Liver (tissue), 9 donors: ENCODE measurements around the gene CS. TPM values are rescaled to one million over a fixed set of nuclear protein-coding genes. Genes with fewer than 3 reads are reported as not detected.

Experiments used
- DNase-seq: peaks from one replicate; pipeline ENCODE4 v3.0.0-alpha.2; 2017; ENCODE audit warnings: low spot score
- H3K27ac ChIP-seq, 2 donors: one replicate each; pipeline ENCODE4 v1.7.0; 2013; ENCODE audit warnings: inconsistent platforms in 2 of 2, low read length in 2 of 2, control low read depth in 1 of 2, low read depth in 1 of 2, mild to moderate bottlenecking in 1 of 2
- H3K27me3 ChIP-seq, 4 donors: one replicate each; pipeline versions ENCODE4 v1.6.1 to v1.7.0; 2013; ENCODE audit warnings: low read length in 3 of 4, inconsistent platforms in 1 of 4, mild to moderate bottlenecking in 1 of 4, moderate library complexity in 1 of 4; ENCODE audit not compliant: control insufficient read depth in 4 of 4, insufficient read depth in 4 of 4
- H3K36me3 ChIP-seq, 4 donors: one replicate each; pipeline versions ENCODE4 v1.6.1 to v1.7.0; 2013; ENCODE audit warnings: low read length in 3 of 4, mild to moderate bottlenecking in 3 of 4, low read depth in 1 of 4, moderate library complexity in 1 of 4; ENCODE audit not compliant: control insufficient read depth in 4 of 4, insufficient read depth in 3 of 4
- H3K4me1 ChIP-seq, 4 donors: one replicate each; pipeline versions ENCODE4 v1.6.1 to v1.7.0; 2013; ENCODE audit warnings: low read length in 3 of 4, mild to moderate bottlenecking in 3 of 4, moderate library complexity in 1 of 4; ENCODE audit not compliant: control insufficient read depth in 4 of 4, insufficient read depth in 4 of 4
- H3K4me3 ChIP-seq, 3 donors: one replicate each; pipeline versions ENCODE4 v1.6.1 to v1.7.0; 2013; ENCODE audit warnings: low read length in 3 of 3, control low read depth in 1 of 3, low read depth in 1 of 3, mild to moderate bottlenecking in 1 of 3
- H3K9ac ChIP-seq, 2 donors: one replicate each; pipeline ENCODE4 v1.7.0; 2013; ENCODE audit warnings: low read length in 2 of 2, mild to moderate bottlenecking in 2 of 2, moderate library complexity in 2 of 2, control low read depth in 1 of 2, low read depth in 1 of 2
- H3K9me3 ChIP-seq, 4 donors: one replicate each; pipeline versions ENCODE4 v1.6.1 to v1.7.0; 2013; ENCODE audit warnings: low read length in 3 of 4; ENCODE audit not compliant: control insufficient read depth in 4 of 4
- EGR1 ChIP-seq, 2 donors: IDR thresholded peaks; 2 replicates each; pipeline ENCODE4 v1.6.1; 2016 to 2018; ENCODE audit warnings: antibody characterized with exemption in 2 of 2, low read depth in 2 of 2
- FOXA2 ChIP-seq: IDR thresholded peaks from 2 replicates; pipeline ENCODE4 v1.6.1; 2016; ENCODE audit warnings: antibody characterized with exemption
- GABPA ChIP-seq, 2 donors: IDR thresholded peaks in 1 of 2; conservative IDR thresholded peaks in 1 of 2; 2 replicates each; pipeline ENCODE4 v1.6.1; 2016; ENCODE audit warnings: antibody characterized with exemption in 2 of 2, mild to moderate bottlenecking in 1 of 2, moderate library complexity in 1 of 2
- HNF4A ChIP-seq, 2 donors: conservative IDR thresholded peaks; 2 replicates each; pipeline ENCODE4 v1.6.1; 2016; ENCODE audit warnings: antibody characterized with exemption in 2 of 2, mild to moderate bottlenecking in 2 of 2
- HNF4G ChIP-seq: IDR thresholded peaks from 2 replicates; pipeline ENCODE4 v1.6.1; 2016; ENCODE audit warnings: antibody characterized with exemption
- JUND ChIP-seq, 2 donors: IDR thresholded peaks; 2 replicates each; pipeline ENCODE4 v1.6.1; 2016; ENCODE audit warnings: antibody characterized with exemption in 2 of 2
- NR2F2 ChIP-seq: IDR thresholded peaks from 2 replicates; pipeline ENCODE4 v1.6.1; 2016; ENCODE audit warnings: antibody characterized with exemption
- RAD21 ChIP-seq, 2 donors: IDR thresholded peaks; 2 replicates each; pipeline ENCODE4 v1.6.1; 2016; ENCODE audit warnings: antibody characterized with exemption in 2 of 2, mild to moderate bottlenecking in 2 of 2
- RXRA ChIP-seq, 2 donors: IDR thresholded peaks; 2 replicates each; pipeline ENCODE4 v1.6.1; 2017 to 2018; ENCODE audit warnings: antibody characterized with exemption in 2 of 2, mild to moderate bottlenecking in 1 of 2
- SP1 ChIP-seq: IDR thresholded peaks from 2 replicates; pipeline ENCODE4 v1.6.1; 2018; ENCODE audit warnings: antibody characterized with exemption, mild to moderate bottlenecking
- TAF1 ChIP-seq: conservative IDR thresholded peaks from 2 replicates; pipeline ENCODE4 v1.6.1; 2016; ENCODE audit warnings: antibody characterized with exemption, mild to moderate bottlenecking
- WGBS: extraction: QIAGEN DNeasy Blood & Tissue Kit; methylation state at CpG from one replicate; pipeline ENCODE4 v1.1.7; 2013; 5-methylcytosine and 5-hydroxymethylcytosine counted together
- polyA plus RNA-seq, 2 donors: library from polyadenylated mRNA; stranded (reverse) in 1 of 2; unstranded in 1 of 2; fragments of 200-250 nt in 1 of 2; fragments of >200 nt in 1 of 2; fragmentation: Nextera tagmentation in 1 of 2; extraction: Ambion mirVana in 1 of 2; gene quantifications; one replicate each; pipeline versions ENCODE4 v1.2.1 to v1.2.3, GENCODE V29; 2013 to 2015
- total RNA-seq, 2 donors: library from RNA; depleted of rRNA; stranded (reverse); fragments of >200 nt; gene quantifications; one replicate each; pipeline ENCODE4 v1.2.3, GENCODE V29; 2014
- TF ChIP-seq, protein P1 (sequence below): fragments of 150-350 bp; IDR thresholded peaks from 2 replicates; pipeline ENCODE4 v1.5.1; 2017; ENCODE audit warnings: improper control_type of control experiment, low read depth, low read length; ENCODE audit not compliant: missing input control
- TF ChIP-seq, protein P2 (sequence below): IDR thresholded peaks from 2 replicates; pipeline ENCODE4 v1.6.1; 2016; ENCODE audit warnings: antibody characterized with exemption
- TF ChIP-seq, protein P3 (sequence below): IDR thresholded peaks from 2 replicates; pipeline ENCODE4 v1.6.1; 2016; ENCODE audit warnings: antibody characterized with exemption
- TF ChIP-seq, protein P4 (sequence below): IDR thresholded peaks from 2 replicates; pipeline ENCODE4 v1.6.1; 2016; ENCODE audit warnings: antibody characterized with exemption
- TF ChIP-seq, protein P5 (sequence below): IDR thresholded peaks from 2 replicates; pipeline ENCODE4 v1.6.1; 2016; ENCODE audit warnings: antibody characterized with exemption, mild to moderate bottlenecking
- donor health status: healthy.
- donor health status: healthy.
- donor health status: healthy.
- donor health status: healthy.
- donor health status: healthy.

CS gene
- total and polyA plus RNA-seq, 4 donors = 33.8 to 79.9 (median 47.5) TPM

DNA sequence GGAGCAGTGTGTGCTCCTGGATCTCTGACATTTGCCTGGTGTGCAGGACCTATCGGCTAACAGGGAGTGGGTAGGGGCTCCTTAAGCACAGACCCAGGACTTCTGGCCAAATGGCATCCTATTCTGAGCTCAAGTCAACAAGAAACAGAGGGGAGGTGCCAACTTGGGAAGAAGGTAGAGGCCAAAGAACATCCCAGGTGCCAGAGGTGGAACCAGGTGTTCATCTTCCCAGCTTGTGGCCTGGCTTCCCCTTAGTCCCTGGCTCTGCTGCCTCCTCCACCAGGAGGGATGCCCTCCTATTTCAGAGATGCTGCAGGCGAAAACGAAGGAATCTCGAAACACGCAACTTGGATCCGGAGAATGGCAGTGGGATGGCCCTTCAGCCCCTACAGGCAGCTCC lies 64.0 kb downstream of the CS start:
- 97% methylated on average over 6 of the region's 6 CpGs for WGBS
- Histone ChIP-seq H3K9ac (no peak overlapping the region), H3K9me3 (no peaks in the 10 kb centered on the region), H3K27ac (no peak overlapping the region), H3K4me1 (peaks cover 0 to 24% (median 17%) of the 10 kb centered on the region in 4 donors), H3K27me3 (no peaks in the 10 kb centered on the region), H3K4me3 (no peak overlapping the region), H3K36me3 (peaks cover 0 to 32% (median 7%) of the 10 kb centered on the region in 4 donors)
- TF ChIP-seq SP1 (no peak), RAD21 (IDR thresholded peaks at IDR 0.05) (no peak), FOXA2 (no peak), EGR1 (IDR thresholded peaks at IDR 0.05; ENCODE audit: low read depth in 2 of 2) (no peak), NR2F2 (no peak), RXRA (IDR thresholded peaks at IDR 0.05) (no peak), GABPA (IDR thresholded peaks at IDR 0.05 in 1 of 2, conservative IDR thresholded peaks at IDR 0.05 in 1 of 2) (no peak), HNF4A (conservative IDR thresholded peaks at IDR 0.05) (no peak), HNF4G (no peak)
- TF ChIP-seq, protein P1, sequence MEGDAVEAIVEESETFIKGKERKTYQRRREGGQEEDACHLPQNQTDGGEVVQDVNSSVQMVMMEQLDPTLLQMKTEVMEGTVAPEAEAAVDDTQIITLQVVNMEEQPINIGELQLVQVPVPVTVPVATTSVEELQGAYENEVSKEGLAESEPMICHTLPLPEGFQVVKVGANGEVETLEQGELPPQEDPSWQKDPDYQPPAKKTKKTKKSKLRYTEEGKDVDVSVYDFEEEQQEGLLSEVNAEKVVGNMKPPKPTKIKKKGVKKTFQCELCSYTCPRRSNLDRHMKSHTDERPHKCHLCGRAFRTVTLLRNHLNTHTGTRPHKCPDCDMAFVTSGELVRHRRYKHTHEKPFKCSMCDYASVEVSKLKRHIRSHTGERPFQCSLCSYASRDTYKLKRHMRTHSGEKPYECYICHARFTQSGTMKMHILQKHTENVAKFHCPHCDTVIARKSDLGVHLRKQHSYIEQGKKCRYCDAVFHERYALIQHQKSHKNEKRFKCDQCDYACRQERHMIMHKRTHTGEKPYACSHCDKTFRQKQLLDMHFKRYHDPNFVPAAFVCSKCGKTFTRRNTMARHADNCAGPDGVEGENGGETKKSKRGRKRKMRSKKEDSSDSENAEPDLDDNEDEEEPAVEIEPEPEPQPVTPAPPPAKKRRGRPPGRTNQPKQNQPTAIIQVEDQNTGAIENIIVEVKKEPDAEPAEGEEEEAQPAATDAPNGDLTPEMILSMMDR = no peak
- TF ChIP-seq, protein P2, sequence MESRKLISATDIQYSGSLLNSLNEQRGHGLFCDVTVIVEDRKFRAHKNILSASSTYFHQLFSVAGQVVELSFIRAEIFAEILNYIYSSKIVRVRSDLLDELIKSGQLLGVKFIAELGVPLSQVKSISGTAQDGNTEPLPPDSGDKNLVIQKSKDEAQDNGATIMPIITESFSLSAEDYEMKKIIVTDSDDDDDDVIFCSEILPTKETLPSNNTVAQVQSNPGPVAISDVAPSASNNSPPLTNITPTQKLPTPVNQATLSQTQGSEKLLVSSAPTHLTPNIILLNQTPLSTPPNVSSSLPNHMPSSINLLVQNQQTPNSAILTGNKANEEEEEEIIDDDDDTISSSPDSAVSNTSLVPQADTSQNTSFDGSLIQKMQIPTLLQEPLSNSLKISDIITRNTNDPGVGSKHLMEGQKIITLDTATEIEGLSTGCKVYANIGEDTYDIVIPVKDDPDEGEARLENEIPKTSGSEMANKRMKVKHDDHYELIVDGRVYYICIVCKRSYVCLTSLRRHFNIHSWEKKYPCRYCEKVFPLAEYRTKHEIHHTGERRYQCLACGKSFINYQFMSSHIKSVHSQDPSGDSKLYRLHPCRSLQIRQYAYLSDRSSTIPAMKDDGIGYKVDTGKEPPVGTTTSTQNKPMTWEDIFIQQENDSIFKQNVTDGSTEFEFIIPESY = no peak
- TF ChIP-seq, protein P3, sequence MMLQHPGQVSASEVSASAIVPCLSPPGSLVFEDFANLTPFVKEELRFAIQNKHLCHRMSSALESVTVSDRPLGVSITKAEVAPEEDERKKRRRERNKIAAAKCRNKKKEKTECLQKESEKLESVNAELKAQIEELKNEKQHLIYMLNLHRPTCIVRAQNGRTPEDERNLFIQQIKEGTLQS = no peak
- TF ChIP-seq, protein P4, sequence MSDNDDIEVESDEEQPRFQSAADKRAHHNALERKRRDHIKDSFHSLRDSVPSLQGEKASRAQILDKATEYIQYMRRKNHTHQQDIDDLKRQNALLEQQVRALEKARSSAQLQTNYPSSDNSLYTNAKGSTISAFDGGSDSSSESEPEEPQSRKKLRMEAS = no peak
- DNase-seq = no peak

DNA sequence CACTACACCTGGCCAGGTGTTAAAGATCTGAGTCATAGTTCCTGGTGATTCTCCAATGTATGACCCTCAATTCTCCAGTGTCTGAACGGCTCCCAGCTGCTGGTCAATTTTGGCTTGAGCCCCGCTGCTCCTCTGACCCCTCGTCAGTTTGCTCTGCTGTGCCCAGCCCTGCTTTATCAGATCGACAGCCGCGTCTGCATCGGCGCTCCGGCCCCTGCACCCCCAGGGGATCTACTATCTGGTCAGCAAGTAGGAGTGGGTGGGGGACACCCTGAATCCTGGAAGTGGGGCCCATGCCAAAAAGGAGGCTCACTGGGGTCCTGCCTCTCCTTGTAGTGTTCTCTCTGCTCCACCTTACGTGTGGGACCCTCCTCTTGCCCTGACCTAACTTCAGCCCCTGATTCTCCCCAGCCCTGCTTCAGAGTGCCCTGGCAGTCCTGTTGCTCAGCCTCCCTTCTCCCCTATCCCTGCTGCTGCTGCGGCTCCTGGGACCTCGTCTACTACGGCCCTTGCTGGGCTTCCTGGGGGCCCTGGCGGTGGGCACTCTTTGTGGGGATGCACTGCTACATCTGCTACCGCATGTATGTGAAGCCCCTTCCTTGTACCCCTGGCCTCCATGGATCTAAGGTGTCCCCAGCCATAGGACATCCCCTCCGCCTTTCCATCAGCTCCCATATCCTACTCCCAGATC lies 65.2 kb downstream of the CS start:
- DNase-seq = no peak
- H3K36me3 ChIP-seq = peaks cover 0 to 27% (median 7%) of the 10 kb centered on the region in 4 donors
- no peak overlapping the region for H3K4me3 ChIP-seq
- 59% methylated on average over 16 of the region's 16 CpGs for WGBS
- H3K9me3 ChIP-seq = no peaks in the 10 kb centered on the region
- H3K4me1 ChIP-seq = peaks cover 0 to 36% (median 26%) of the 10 kb centered on the region in 4 donors
- TF ChIP-seq TAF1 (no peak), EGR1 (IDR thresholded peaks at IDR 0.05; ENCODE audit: low read depth in 2 of 2) (no peak), RAD21 (IDR thresholded peaks at IDR 0.05) (no peak), JUND (IDR thresholded peaks at IDR 0.05) (no peak), FOXA2 (no peak), HNF4G (no peak), HNF4A (conservative IDR thresholded peaks at IDR 0.05) (no peak), SP1 (no peak), RXRA (IDR thresholded peaks at IDR 0.05) (no peak), NR2F2 (no peak)
- TF ChIP-seq, protein P4 = no peak
- TF ChIP-seq, protein P5, sequence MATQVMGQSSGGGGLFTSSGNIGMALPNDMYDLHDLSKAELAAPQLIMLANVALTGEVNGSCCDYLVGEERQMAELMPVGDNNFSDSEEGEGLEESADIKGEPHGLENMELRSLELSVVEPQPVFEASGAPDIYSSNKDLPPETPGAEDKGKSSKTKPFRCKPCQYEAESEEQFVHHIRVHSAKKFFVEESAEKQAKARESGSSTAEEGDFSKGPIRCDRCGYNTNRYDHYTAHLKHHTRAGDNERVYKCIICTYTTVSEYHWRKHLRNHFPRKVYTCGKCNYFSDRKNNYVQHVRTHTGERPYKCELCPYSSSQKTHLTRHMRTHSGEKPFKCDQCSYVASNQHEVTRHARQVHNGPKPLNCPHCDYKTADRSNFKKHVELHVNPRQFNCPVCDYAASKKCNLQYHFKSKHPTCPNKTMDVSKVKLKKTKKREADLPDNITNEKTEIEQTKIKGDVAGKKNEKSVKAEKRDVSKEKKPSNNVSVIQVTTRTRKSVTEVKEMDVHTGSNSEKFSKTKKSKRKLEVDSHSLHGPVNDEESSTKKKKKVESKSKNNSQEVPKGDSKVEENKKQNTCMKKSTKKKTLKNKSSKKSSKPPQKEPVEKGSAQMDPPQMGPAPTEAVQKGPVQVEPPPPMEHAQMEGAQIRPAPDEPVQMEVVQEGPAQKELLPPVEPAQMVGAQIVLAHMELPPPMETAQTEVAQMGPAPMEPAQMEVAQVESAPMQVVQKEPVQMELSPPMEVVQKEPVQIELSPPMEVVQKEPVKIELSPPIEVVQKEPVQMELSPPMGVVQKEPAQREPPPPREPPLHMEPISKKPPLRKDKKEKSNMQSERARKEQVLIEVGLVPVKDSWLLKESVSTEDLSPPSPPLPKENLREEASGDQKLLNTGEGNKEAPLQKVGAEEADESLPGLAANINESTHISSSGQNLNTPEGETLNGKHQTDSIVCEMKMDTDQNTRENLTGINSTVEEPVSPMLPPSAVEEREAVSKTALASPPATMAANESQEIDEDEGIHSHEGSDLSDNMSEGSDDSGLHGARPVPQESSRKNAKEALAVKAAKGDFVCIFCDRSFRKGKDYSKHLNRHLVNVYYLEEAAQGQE = no peak
- no peak overlapping the region for H3K27ac ChIP-seq
- no peaks in the 10 kb centered on the region for H3K27me3 ChIP-seq
- H3K9ac ChIP-seq = no peak overlapping the region
